ENCODE results near the gene SPAG4. TPM values are rescaled to one million over a fixed set of nuclear protein-coding genes. Genes with fewer than 3 reads are reported as not detected.

Gene SPAG4
- total RNA-seq, 3 donors from 2014 or later = 3.4 to 9.2 (median 3.4) TPM

- TF ChIP-seq POLR2A (IDR thresholded peaks at IDR 0.05) = no peak
- no peak for TF ChIP-seq CTCF (IDR thresholded peaks at IDR 0.05)
- TF ChIP-seq POLR2AphosphoS5 (IDR thresholded peaks at IDR 0.05) = no peak
- H3K27ac ChIP-seq = peak overlapping the region; percentile 26 to 90
- peaks cover 7 to 8% of the 10 kb centered on the region in 2 donors for H3K4me1 ChIP-seq
- no peaks in the 10 kb centered on the region for H3K36me3 ChIP-seq
- intact Hi-C loops (cut with DNase I; ENCODE audit: low total_unique reads) = loop anchor here (1.0 kb wide), 1 partner anchor 36 kb away; no protein-coding TSS in a partner anchor
- H3K27me3 ChIP-seq = no peaks in the 10 kb centered on the region
- no peaks in the 10 kb centered on the region for H3K9me3 ChIP-seq
- peak overlapping the region; percentile 27 to 69 (median 54) for H3K4me3 ChIP-seq
- no peak for DNase-seq (ENCODE audit: low spot score in 2 of 2)
Observed at GRCh38 chr20:35618263-35619131, 2.9 kb downstream of the SPAG4 start.

- H3K9me3 ChIP-seq = no peaks in the 10 kb centered on the region
- peak overlapping the region; percentile 26 to 90 for H3K27ac ChIP-seq
- peak overlapping the region; percentile 27 to 69 (median 54) for H3K4me3 ChIP-seq
- no peaks in the 10 kb centered on the region for H3K36me3 ChIP-seq
- DNase-seq (ENCODE audit: low spot score in 2 of 2) = peak; percentile 64 to 71
- intact Hi-C loops (cut with DNase I; ENCODE audit: low total_unique reads) = loop anchor here (1.0 kb wide), 1 partner anchor 37 kb away; no protein-coding TSS in a partner anchor
- H3K27me3 ChIP-seq = no peaks in the 10 kb centered on the region
- TF ChIP-seq CTCF (IDR thresholded peaks at IDR 0.05) (peak in 1 of 3 donors; percentile 11), POLR2A (IDR thresholded peaks at IDR 0.05) (no peak)
- peaks cover 7 to 8% of the 10 kb centered on the region in 2 donors for H3K4me1 ChIP-seq
Observed at GRCh38 chr20:35619196-35620095, 3.8 kb downstream of the SPAG4 start.

- no peak for TF ChIP-seq POLR2A (IDR thresholded peaks at IDR 0.05)
- TF ChIP-seq POLR2AphosphoS5 (IDR thresholded peaks at IDR 0.05) = no peak
- TF ChIP-seq CTCF (IDR thresholded peaks at IDR 0.05) = no peak
- intact Hi-C loops (cut with DNase I; ENCODE audit: low total_unique reads) = no loop called here
Observed at GRCh38 chr20:35620818-35621559, 5.4 kb downstream of the SPAG4 start.

GRCh38 chr20:35621560-35621946 is 5.9 kb downstream of the SPAG4 start:
- no peak for TF ChIP-seq CTCF (IDR thresholded peaks at IDR 0.05)
- no peak for TF ChIP-seq POLR2A (IDR thresholded peaks at IDR 0.05)
- TF ChIP-seq POLR2AphosphoS5 (IDR thresholded peaks at IDR 0.05) = no peak
- Histone ChIP-seq H3K36me3 (peaks cover 9% of the 10 kb centered on the region), H3K27me3 (no peaks in the 10 kb centered on the region)

More at GRCh38 chr20:35620818-35621559, 5.4 kb downstream of the SPAG4 start:
- no peaks in the 10 kb centered on the region for H3K27me3 ChIP-seq
- peaks cover 7 to 8% of the 10 kb centered on the region in 2 donors for H3K4me1 ChIP-seq
- no peaks in the 10 kb centered on the region for H3K9me3 ChIP-seq
- peaks cover 6% of the 10 kb centered on the region for H3K36me3 ChIP-seq
- no peak for DNase-seq (ENCODE audit: low spot score in 2 of 2)
- no peak overlapping the region for H3K4me3 ChIP-seq
- no peak overlapping the region for H3K27ac ChIP-seq

More at GRCh38 chr20:35621560-35621946, 5.9 kb downstream of the SPAG4 start:
- Histone ChIP-seq H3K4me3 (no peak overlapping the region), H3K27ac (no peak overlapping the region), H3K4me1 (peaks cover 7 to 8% of the 10 kb centered on the region in 2 donors), H3K9me3 (no peaks in the 10 kb centered on the region)
- no peak for DNase-seq (ENCODE audit: low spot score in 2 of 2)
- intact Hi-C loops (cut with DNase I; ENCODE audit: low total_unique reads) = no loop called here
